IPS DF 6.9 (cell line): Measurements from ENCODE around the gene SNCB.
A peak's percentile ranks its signal among the peaks of the same experiment; 100 is the strongest.

Source experiments
- DNase-seq: peaks from one replicate; pipeline ENCODE4 v3.0.0-alpha.2; 2013; ENCODE audit warnings: low read depth, low spot score
- H3K27ac ChIP-seq: one replicate; pipeline ENCODE4 v1.5.1; 2013; ENCODE audit warnings: low read length, control low read depth
- H3K27me3 ChIP-seq: 2 replicates; pipeline ENCODE4 v1.6.1; 2013; ENCODE audit warnings: mild to moderate bottlenecking, low read length; ENCODE audit not compliant: control insufficient read depth, insufficient read depth
- H3K36me3 ChIP-seq: 2 replicates; pipeline ENCODE4 v1.6.1; 2013; ENCODE audit warnings: low read length; ENCODE audit not compliant: control insufficient read depth, insufficient read depth
- H3K4me1 ChIP-seq: 2 replicates; pipeline ENCODE4 v1.6.1; 2013; ENCODE audit warnings: low read length; ENCODE audit not compliant: control insufficient read depth, insufficient read depth
- H3K4me3 ChIP-seq: 2 replicates; pipeline ENCODE4 v1.5.1; 2013; ENCODE audit warnings: mild to moderate bottlenecking, low read length
- H3K9me3 ChIP-seq: 2 replicates; pipeline ENCODE4 v1.6.1; 2013; ENCODE audit warnings: low read length, inconsistent platforms; ENCODE audit not compliant: control insufficient read depth, insufficient read depth
- WGBS: extraction: QIAGEN DNeasy Blood & Tissue Kit; methylation state at CpG from one replicate; pipeline ENCODE4 v1.1.7; 2013; ENCODE audit warnings: mixed read lengths, missing lambda C conversion rate; ENCODE audit not compliant: insufficient read length, insufficient coverage; 5-methylcytosine and 5-hydroxymethylcytosine counted together

The SNCB gene

DNA sequence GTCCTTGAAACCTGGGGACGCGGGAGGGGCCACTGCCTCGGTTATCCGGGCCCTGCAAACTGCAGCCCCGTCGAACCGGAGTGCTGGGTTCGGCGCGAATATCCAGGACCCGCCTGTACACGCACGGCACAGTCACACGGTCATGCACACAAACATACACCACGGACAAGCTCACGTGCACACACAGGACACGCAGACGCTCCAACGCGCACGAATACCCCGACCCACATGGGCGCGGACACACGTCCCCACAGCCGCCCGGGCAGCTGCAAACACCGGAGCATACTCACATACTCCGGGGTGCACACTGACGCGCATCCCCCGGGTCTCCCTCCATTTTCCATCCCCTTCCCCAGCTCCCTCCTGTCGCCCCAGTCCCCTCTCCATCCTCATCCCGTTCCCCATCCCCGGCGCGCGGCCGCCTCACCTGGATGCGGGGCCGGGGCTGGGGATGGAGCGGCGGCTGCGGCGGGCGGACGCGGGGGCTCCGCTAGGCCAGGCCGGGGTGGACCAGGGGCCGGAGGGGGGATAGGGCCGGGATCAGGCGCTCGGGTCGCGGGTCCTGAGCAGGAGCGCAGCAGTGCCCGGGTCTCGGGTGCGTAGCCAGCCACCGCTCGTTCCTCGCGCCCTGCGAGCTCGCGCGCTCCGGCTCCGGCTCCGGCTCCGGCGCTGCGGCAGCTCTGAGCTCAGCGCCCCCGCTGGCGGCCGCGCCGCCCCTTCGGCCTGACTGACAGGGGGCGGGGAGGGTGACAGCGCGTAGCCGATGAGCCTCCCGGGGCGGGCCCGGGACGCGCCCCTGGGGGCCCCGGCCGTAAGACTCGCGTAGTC, at the start of gene SNCB, which contains the start of gene EIF4E1B:
SNCB (minus strand) TSS at position 682 of the 828 bp plus-strand sequence. CDS start 880 bp downstream, outside the sequence.
EIF4E1B (plus strand) TSS at position 823 of the 828 bp plus-strand sequence. CDS start 12,113 bp downstream, outside the sequence.
- Histone ChIP-seq H3K4me1 (no peaks in the 10 kb centered on the region), H3K27me3 (peaks cover 5% of the 10 kb centered on the region; the same call in 1 of the 2 replicates), H3K36me3 (no peaks in the 10 kb centered on the region), H3K4me3 (peak within 1 kb of the TSS; percentile 51), H3K9me3 (no peaks in the 10 kb centered on the region), H3K27ac (no peak within 1 kb of the TSS)
- no peak for DNase-seq
- WGBS = no CpG with 5 or more reads among the region's 94 CpGs

DNA sequence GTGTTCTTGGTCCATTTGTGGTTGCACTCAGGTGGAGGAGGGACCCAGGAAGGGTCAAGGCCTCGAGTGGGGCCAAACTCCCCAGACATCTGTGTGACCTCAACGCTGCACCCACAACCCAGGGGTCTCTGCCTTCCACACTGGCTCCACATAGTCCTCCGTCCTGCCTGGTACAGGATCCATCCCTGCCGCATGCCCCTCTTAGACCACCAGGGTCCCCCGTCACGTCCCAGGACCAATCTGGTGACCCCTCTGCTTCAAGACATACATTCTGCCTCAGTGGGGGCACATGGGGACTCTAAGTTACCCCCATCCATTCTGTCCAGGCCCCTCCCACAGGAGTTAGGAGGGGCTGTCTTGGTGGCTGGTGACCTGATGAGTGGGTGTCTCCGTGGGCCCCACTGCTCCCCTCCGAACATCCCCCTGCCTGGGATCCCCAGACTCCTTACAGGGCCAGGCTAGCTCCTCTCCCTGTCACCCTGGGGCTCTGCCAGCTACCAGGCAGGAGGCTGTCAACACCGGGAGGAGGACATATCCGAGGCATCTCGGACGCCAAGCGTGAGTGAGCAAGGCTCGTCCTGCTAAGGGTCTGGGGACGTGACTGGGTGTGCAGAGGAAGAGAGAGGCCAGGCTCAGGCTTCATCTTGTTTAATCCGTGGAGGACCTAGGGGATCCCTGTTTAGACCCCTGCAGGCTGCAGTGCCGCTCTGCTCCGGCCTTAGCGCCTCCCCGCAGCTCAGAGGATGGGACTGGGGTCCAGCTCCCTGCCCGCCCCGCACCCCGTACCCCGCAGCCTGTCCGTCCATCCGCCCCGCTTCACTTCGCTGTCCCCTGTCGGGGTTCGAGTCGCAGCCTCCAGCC, 49.3 kb upstream of the SNCB start:
- Histone ChIP-seq H3K4me3 (peak overlapping the region; percentile 21; the same call in 1 of the 2 replicates), H3K4me1 (no peaks in the 10 kb centered on the region; the same call in 1 of the 2 replicates), H3K27ac (no peak overlapping the region), H3K27me3 (peaks cover 4% of the 10 kb centered on the region; the same call in 1 of the 2 replicates), H3K9me3 (no peaks in the 10 kb centered on the region), H3K36me3 (no peaks in the 10 kb centered on the region)
- no peak for DNase-seq
- WGBS = no CpG with 5 or more reads among the region's 31 CpGs

DNA sequence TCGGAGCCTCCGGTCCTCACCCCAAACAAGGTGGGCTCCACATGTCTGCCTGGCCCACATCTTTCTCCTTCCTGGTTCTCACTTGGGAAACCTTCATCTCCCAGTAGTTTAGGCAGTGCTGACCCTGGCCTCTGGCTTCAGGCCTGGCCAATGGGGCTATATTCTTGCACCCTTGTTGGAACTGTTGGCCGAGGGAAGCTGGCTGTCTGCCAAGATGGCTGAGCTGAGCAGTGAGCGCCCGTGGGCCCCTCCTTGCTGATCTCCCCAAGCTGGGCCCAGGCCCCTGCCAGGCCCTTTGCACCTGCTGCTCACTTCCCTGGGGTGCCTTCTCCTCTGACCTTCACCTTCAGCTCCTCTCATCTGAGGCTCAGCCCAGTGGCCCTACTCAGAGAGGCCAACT, 48.2 kb upstream of the SNCB start:
- Histone ChIP-seq H3K36me3 (no peaks in the 10 kb centered on the region), H3K27me3 (peaks cover 4% of the 10 kb centered on the region; the same call in 1 of the 2 replicates), H3K4me1 (no peaks in the 10 kb centered on the region; the same call in 1 of the 2 replicates), H3K27ac (no peak overlapping the region), H3K9me3 (no peaks in the 10 kb centered on the region), H3K4me3 (no peak overlapping the region)
- DNase-seq = no peak
- no CpG with 5 or more reads among the region's 5 CpGs for WGBS

GRCh38 chr5:176677209-176677939, 47.0 kb upstream of the SNCB start:
- DNase-seq = no peak
- H3K9me3 ChIP-seq = no peaks in the 10 kb centered on the region
- no peak overlapping the region for H3K27ac ChIP-seq
- H3K27me3 ChIP-seq = peaks cover 4% of the 10 kb centered on the region; the same call in 1 of the 2 replicates
- no CpG with 5 or more reads among the region's 12 CpGs for WGBS
- H3K4me3 ChIP-seq = no peak overlapping the region
- no peaks in the 10 kb centered on the region for H3K36me3 ChIP-seq
- no peaks in the 10 kb centered on the region; the same call in 1 of the 2 replicates for H3K4me1 ChIP-seq

DNA sequence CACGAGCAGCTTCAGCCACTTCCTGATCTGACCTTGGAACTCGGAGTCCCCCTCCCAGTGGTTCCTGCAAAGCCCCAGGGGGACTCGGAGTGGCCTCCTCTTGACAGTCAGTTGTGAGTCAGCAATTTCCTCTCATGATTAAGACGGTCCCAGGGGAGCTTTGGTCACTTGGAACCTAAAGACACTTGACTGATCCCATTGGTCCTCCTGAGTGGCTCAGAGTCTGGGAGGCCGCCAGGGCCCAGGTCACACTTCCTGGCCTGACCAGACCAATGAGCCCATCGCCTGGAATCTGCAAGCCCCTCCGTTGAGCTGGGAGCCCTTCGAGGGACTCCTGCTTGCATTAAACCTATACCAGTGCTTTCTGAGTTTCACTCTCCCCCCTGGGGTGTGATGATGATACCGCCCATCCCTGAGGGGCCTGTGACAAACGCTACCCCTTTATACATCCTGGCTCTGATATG, 46.1 kb upstream of the SNCB start:
- no CpG with 5 or more reads among the region's 10 CpGs for WGBS

GRCh38 chr5:176675676-176676360, 45.5 kb upstream of the SNCB start:
- no peak for DNase-seq
- Histone ChIP-seq H3K27me3 (peaks cover 4% of the 10 kb centered on the region; the same call in 1 of the 2 replicates), H3K4me3 (no peak overlapping the region), H3K9me3 (no peaks in the 10 kb centered on the region), H3K27ac (no peak overlapping the region), H3K4me1 (no peaks in the 10 kb centered on the region; the same call in 1 of the 2 replicates), H3K36me3 (no peaks in the 10 kb centered on the region)
- no CpG with 5 or more reads among the region's 19 CpGs for WGBS

More for the DNA sequence above, 46.1 kb upstream of the SNCB start:
- Histone ChIP-seq H3K27me3 (peaks cover 4% of the 10 kb centered on the region; the same call in 1 of the 2 replicates), H3K36me3 (no peaks in the 10 kb centered on the region), H3K4me1 (no peaks in the 10 kb centered on the region; the same call in 1 of the 2 replicates), H3K9me3 (no peaks in the 10 kb centered on the region), H3K27ac (no peak overlapping the region), H3K4me3 (no peak overlapping the region)
- DNase-seq = no peak

- H3K4me1 ChIP-seq = no peaks in the 10 kb centered on the region; the same call in 1 of the 2 replicates
- H3K27me3 ChIP-seq = peaks cover 4% of the 10 kb centered on the region; the same call in 1 of the 2 replicates
- no peak for DNase-seq
- no peaks in the 10 kb centered on the region for H3K9me3 ChIP-seq
- no peak overlapping the region for H3K4me3 ChIP-seq
- WGBS = no CpG with 5 or more reads among the region's 17 CpGs
- H3K36me3 ChIP-seq = no peaks in the 10 kb centered on the region
- no peak overlapping the region for H3K27ac ChIP-seq
These were observed 44.5 kb upstream of the SNCB start for GRCh38 chr5:176674799-176675198.

DNA sequence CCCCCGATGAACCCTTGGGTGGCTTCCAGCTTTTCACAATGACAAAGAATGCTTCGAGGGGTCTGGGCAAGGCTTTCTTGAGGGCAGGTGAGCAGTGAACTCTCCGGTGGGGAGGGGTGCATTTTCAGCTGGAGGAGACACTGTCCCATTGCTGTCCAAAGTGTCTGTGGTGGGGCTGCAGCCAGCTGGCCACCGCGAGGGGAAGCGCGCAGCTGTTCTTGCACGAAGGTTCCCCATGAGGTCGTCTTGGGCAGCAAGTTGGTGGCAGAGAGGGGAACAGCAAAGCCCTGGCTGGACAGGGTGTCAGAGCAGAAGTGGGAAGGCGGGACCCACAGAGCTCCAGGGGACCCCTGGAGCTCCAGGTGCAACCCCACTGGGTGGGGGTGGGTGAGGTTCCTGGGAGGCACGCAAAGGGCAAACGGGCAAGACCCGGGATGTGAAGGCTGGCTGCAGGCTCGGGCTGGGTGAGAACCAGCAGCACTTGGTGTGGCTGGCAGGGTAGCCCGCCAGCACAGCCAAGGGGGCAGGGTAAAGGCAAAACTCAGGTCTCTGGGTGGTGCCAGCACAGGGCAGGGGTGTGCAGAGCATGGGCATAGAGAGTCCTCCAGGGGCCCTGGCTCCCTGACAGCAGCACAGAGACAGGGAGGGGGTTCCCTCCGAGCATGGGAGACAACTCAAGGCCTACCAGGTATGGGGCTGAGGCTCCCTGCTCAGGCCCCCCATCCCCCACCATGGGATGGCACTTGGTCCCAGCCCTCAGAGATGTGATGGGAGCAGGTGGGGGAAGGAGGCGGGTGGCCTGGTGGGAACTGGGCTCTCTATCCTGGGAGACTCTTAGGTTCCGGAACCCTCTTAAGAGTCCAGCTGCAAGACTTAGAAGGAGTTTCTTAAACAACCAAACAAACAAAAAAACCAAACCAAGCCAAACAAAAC, 43.6 kb upstream of the SNCB start:
- DNase-seq = no peak
- no CpG with 5 or more reads among the region's 18 CpGs for WGBS
- H3K9me3 ChIP-seq = no peaks in the 10 kb centered on the region
- no peak overlapping the region for H3K27ac ChIP-seq
- H3K36me3 ChIP-seq = no peaks in the 10 kb centered on the region
- H3K27me3 ChIP-seq = no peaks in the 10 kb centered on the region
- no peak overlapping the region for H3K4me3 ChIP-seq
- H3K4me1 ChIP-seq = no peaks in the 10 kb centered on the region; the same call in 1 of the 2 replicates
